MCF 10A (cell line): ENCODE measurements around the gene ZMYND11. TPM values are rescaled to one million over a fixed set of nuclear protein-coding genes. Genes with fewer than 3 reads are reported as not detected.

ENCODE experiments used
- BruUV-seq: library from RNA; stranded (reverse); fragments of 400-500 nt; replicated peaks from 2 replicates; lab custom pipeline; 2021; lab: Mats Ljungman, UMichigan
- CTCF ChIA-PET: fragments of 300-600 bp; sonication (Branson Sonifier 250); formaldehyde crosslinking; extraction: SDS; loops from one replicate; lab custom pipeline; 2021; ENCODE audit warnings: antibody characterized with exemption, inconsistent platforms; lab: Yijun Ruan, JAX
- POLR2A ChIA-PET: fragments of 300-600, 350-650 bp; sonication (Branson Sonifier 250); formaldehyde crosslinking; extraction: SDS; loops from one replicate; lab custom pipeline; 2020; ENCODE audit warnings: antibody characterized with exemption, inconsistent platforms; lab: Yijun Ruan, JAX
- DNase-seq: peaks from one replicate; pipeline ENCODE4 v3.0.0-alpha.2; 2018; ENCODE audit not compliant: unreplicated experiment
- H3K27ac Mint-ChIP-seq: one replicate; pipeline ENCODE4 v1.8.0; 2022; ENCODE audit warnings: mild to moderate bottlenecking, low read depth, mixed read lengths; ENCODE audit not compliant: unreplicated experiment
- H3K27me3 Mint-ChIP-seq: one replicate; pipeline ENCODE4 v1.8.0; 2022; ENCODE audit warnings: mixed read lengths; ENCODE audit not compliant: insufficient read depth, unreplicated experiment
- H3K36me3 Mint-ChIP-seq: one replicate; pipeline ENCODE4 v1.8.0; 2022; ENCODE audit warnings: mild to moderate bottlenecking, moderate library complexity, mixed read lengths; ENCODE audit not compliant: insufficient read depth, unreplicated experiment
- H3K4me1 Mint-ChIP-seq: one replicate; pipeline ENCODE4 v1.8.0; 2022; ENCODE audit warnings: mixed read lengths; ENCODE audit not compliant: insufficient read depth, unreplicated experiment
- H3K4me3 Mint-ChIP-seq: one replicate; pipeline ENCODE4 v1.8.0; 2022; ENCODE audit warnings: mild to moderate bottlenecking, moderate library complexity, mixed read lengths; ENCODE audit not compliant: unreplicated experiment
- H3K9me3 Mint-ChIP-seq: one replicate; pipeline ENCODE4 v1.8.0; 2022; ENCODE audit warnings: mixed read lengths; ENCODE audit not compliant: unreplicated experiment
- CTCF ChIP-seq: fragments of 200-600 bp; IDR thresholded peaks from one replicate; pipeline ENCODE4 v1.8.0; 2022; ENCODE audit warnings: antibody characterized with exemption, mild to moderate bottlenecking; ENCODE audit not compliant: unreplicated experiment
- intact Hi-C: fragments of 100-400 bp; cut with micrococcal nuclease; formaldehyde crosslinking; loops from 2 replicates; pipeline ENCODE4 v1.14.1; 2022
- total RNA-seq: library from RNA; stranded (reverse); gene quantifications from 2 replicates; pipeline ENCODE4 v1.2.3, GENCODE V29; 2022

The ZMYND11 gene
- total RNA-seq, 1 experiment from 2014 or later: 70.4 TPM

- Mint-ChIP-seq H3K4me3 (no peak overlapping the region), H3K36me3 (no peaks in the 10 kb centered on the region), H3K9me3 (no peaks in the 10 kb centered on the region), H3K27me3 (peaks cover 11% of the 10 kb centered on the region), H3K4me1 (no peaks in the 10 kb centered on the region), H3K27ac (no peak overlapping the region)
- DNase-seq: no peak
- intact Hi-C loops: no loop called here
- no TSS peak for BruUV-seq
- POLR2A ChIA-PET: no interaction called here
- no peak for TF ChIP-seq CTCF
- CTCF ChIA-PET: interaction anchor here (1.5 kb wide), 1 partner anchor 24 kb away, joined by 5 read pairs; no protein-coding TSS in a partner anchor
These were observed 142.7 kb downstream of the ZMYND11 start for GRCh38 chr10:277963-278362.

GRCh38 chr10:278707-279106 is 143.5 kb downstream of the ZMYND11 start:
- intact Hi-C loops: no loop called here
- H3K4me1 Mint-ChIP-seq: no peaks in the 10 kb centered on the region
- no peak overlapping the region for H3K4me3 Mint-ChIP-seq
- H3K27ac Mint-ChIP-seq: no peak overlapping the region
- CTCF ChIA-PET: interaction anchor here (1.5 kb wide), 1 partner anchor 24 kb away, joined by 5 read pairs; no protein-coding TSS in a partner anchor
- BruUV-seq: no TSS peak
- no peak for TF ChIP-seq CTCF
- peaks cover 11% of the 10 kb centered on the region for H3K27me3 Mint-ChIP-seq
- H3K9me3 Mint-ChIP-seq: no peaks in the 10 kb centered on the region
- POLR2A ChIA-PET: no interaction called here
- DNase-seq: no peak
- no peaks in the 10 kb centered on the region for H3K36me3 Mint-ChIP-seq

GRCh38 chr10:279232-279631 is 144.0 kb downstream of the ZMYND11 start:
- H3K27ac Mint-ChIP-seq: no peak overlapping the region
- H3K4me1 Mint-ChIP-seq: no peaks in the 10 kb centered on the region
- H3K4me3 Mint-ChIP-seq: no peak overlapping the region
- no peak for DNase-seq
- CTCF ChIA-PET: interaction anchor here (1.5 kb wide), 1 partner anchor 25 kb away, joined by 5 read pairs; no protein-coding TSS in a partner anchor
- POLR2A ChIA-PET: interaction anchor here (1.1 kb wide), 1 partner anchor 652 kb away, joined by 3 read pairs; the partner anchor contains the start of gene LARP4B
- TF ChIP-seq CTCF: no peak
- no peaks in the 10 kb centered on the region for H3K36me3 Mint-ChIP-seq
- no peaks in the 10 kb centered on the region for H3K9me3 Mint-ChIP-seq
- intact Hi-C loops: no loop called here
- peaks cover 11% of the 10 kb centered on the region for H3K27me3 Mint-ChIP-seq
- BruUV-seq: no TSS peak

- Mint-ChIP-seq H3K9me3 (no peaks in the 10 kb centered on the region), H3K27ac (no peak overlapping the region), H3K4me1 (no peaks in the 10 kb centered on the region), H3K36me3 (no peaks in the 10 kb centered on the region), H3K27me3 (peaks cover 11% of the 10 kb centered on the region), H3K4me3 (no peak overlapping the region)
- TF ChIP-seq CTCF: no peak
- intact Hi-C loops: no loop called here
- DNase-seq: no peak
- POLR2A ChIA-PET: interaction anchor here (1.1 kb wide), 1 partner anchor 652 kb away, joined by 3 read pairs; the partner anchor contains the start of gene LARP4B
- CTCF ChIA-PET: interaction anchor here (1.5 kb wide), 1 partner anchor 25 kb away, joined by 5 read pairs; no protein-coding TSS in a partner anchor
- no TSS peak for BruUV-seq
These were observed 144.4 kb downstream of the ZMYND11 start for GRCh38 chr10:279655-280054.
